DND-41 (cell line): ENCODE measurements around the gene SCLY.

Source experiments
- ATAC-seq: fragments of 200-7000 bp; cut with Tn5 transposase; 3 replicates; pipeline ENCODE4 v1.9.1; 2021; ENCODE audit warnings: low read depth; ENCODE audit not compliant: insufficient read depth
- DNase-seq: peaks from one replicate; pipeline ENCODE4 v3.0.0-alpha.2; 2020
- H2AFZ ChIP-seq: 2 replicates; pipeline ENCODE4 v1.6.0; 2012; ENCODE audit warnings: low read depth, low read length
- H3K27ac ChIP-seq: 2 replicates; pipeline ENCODE4 v1.5.1; 2012; ENCODE audit warnings: low read length, inconsistent platforms
- H3K27me3 ChIP-seq: fragments of 200-600 bp; sonication (generic); 2 replicates; pipeline ENCODE4 v1.6.0; 2012; ENCODE audit warnings: low read length, mild to moderate bottlenecking, inconsistent platforms; ENCODE audit not compliant: insufficient read depth, poor library complexity
- H3K36me3 ChIP-seq: 2 replicates; pipeline ENCODE4 v1.5.1; 2012; ENCODE audit warnings: low read length, inconsistent platforms; ENCODE audit not compliant: insufficient read depth
- H3K4me1 ChIP-seq: 2 replicates; pipeline ENCODE4 v1.5.1; 2012; ENCODE audit warnings: mild to moderate bottlenecking, low read length; ENCODE audit not compliant: insufficient read depth
- H3K4me2 ChIP-seq: 2 replicates; pipeline ENCODE4 v1.6.0; 2012; ENCODE audit warnings: mild to moderate bottlenecking, moderate library complexity, low read length, inconsistent platforms; ENCODE audit not compliant: insufficient read depth
- H3K4me3 ChIP-seq, 2 experiments: fragments of 200-600 bp in 1 of 2; shearing (Covaris generic) in 1 of 2; 2 replicates each; pipeline ENCODE4 v1.5.1; 2012 to 2016; ENCODE audit warnings: inconsistent platforms in 2 of 2, low read length in 2 of 2, mild to moderate bottlenecking in 2 of 2, low read depth in 1 of 2, moderate library complexity in 1 of 2
- H3K79me2 ChIP-seq: 2 replicates; pipeline ENCODE4 v1.6.0; 2012; ENCODE audit warnings: low read length, inconsistent platforms; ENCODE audit not compliant: insufficient read depth
- H3K9ac ChIP-seq: 2 replicates; pipeline ENCODE4 v1.6.0; 2012; ENCODE audit warnings: low read depth, mild to moderate bottlenecking, inconsistent platforms, low read length, moderate library complexity
- H3K9me3 ChIP-seq: 2 replicates; pipeline ENCODE4 v1.5.1; 2012; ENCODE audit warnings: low read length, moderate library complexity, mild to moderate bottlenecking, inconsistent platforms; ENCODE audit not compliant: insufficient read depth, severe bottlenecking
- H4K20me1 ChIP-seq: 2 replicates; pipeline ENCODE4 v1.6.0; 2012; ENCODE audit warnings: low read length; ENCODE audit not compliant: insufficient read depth
- EZH2 ChIP-seq: IDR thresholded peaks from 3 replicates; pipeline ENCODE4 v1.6.1; 2012; ENCODE audit warnings: borderline replicate concordance, low read depth, mild to moderate bottlenecking, moderate library complexity, low read length, inconsistent platforms; ENCODE audit not compliant: severe bottlenecking
- TF ChIP-seq, protein P1 (sequence below): IDR thresholded peaks from 2 replicates; pipeline ENCODE4 v1.5.1; 2012; ENCODE audit warnings: borderline replicate concordance, low read length, moderate library complexity, mild to moderate bottlenecking; ENCODE audit not compliant: poor library complexity, severe bottlenecking; ENCODE audit errors: extremely low read depth

Gene SCLY

DNA sequence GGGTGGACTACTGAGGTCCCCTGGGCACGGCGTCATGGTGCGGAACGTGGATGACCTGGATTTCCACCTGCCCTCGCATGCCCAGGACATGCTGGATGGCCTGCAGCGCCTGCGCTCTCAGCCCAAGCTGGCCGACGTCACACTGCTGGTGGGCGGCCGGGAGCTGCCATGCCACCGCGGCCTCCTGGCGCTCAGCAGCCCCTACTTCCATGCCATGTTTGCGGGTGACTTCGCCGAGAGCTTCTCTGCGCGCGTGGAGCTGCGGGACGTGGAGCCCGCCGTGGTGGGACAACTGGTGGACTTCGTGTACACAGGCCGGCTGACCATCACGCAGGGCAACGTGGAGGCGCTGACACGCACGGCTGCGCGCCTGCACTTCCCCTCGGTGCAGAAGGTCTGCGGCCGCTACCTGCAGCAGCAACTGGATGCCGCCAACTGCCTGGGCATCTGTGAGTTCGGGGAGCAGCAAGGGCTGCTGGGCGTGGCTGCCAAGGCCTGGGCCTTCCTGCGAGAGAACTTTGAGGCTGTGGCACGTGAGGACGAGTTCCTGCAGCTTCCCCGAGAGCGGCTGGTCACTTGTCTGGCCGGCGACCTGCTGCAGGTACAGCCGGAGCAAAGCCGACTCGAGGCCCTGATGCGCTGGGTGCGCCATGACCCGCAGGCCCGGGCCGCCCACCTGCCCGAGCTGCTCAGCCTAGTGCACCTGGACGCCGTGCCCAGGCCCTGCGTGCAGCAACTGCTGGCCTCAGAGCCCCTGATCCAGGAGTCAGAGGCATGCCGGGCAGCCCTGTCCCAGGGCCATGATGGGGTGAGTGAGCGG is 80.1 kb downstream of the SCLY start:
- Histone ChIP-seq H3K79me2 (no peaks in the 10 kb centered on the region), H4K20me1 (no peaks in the 10 kb centered on the region; the same call in 1 of the 2 replicates), H3K36me3 (no peaks in the 10 kb centered on the region), H3K4me2 (no peak overlapping the region), H3K9me3 (no peaks in the 10 kb centered on the region), H2AFZ (no peak overlapping the region), H3K27ac (no peak overlapping the region), H3K4me3 (no peak overlapping the region), H3K4me1 (no peaks in the 10 kb centered on the region), H3K9ac (no peak overlapping the region), H3K27me3 (no peaks in the 10 kb centered on the region)
- ATAC-seq (no peak), DNase-seq (no peak)
- no peak for TF ChIP-seq EZH2
- TF ChIP-seq, protein P1, sequence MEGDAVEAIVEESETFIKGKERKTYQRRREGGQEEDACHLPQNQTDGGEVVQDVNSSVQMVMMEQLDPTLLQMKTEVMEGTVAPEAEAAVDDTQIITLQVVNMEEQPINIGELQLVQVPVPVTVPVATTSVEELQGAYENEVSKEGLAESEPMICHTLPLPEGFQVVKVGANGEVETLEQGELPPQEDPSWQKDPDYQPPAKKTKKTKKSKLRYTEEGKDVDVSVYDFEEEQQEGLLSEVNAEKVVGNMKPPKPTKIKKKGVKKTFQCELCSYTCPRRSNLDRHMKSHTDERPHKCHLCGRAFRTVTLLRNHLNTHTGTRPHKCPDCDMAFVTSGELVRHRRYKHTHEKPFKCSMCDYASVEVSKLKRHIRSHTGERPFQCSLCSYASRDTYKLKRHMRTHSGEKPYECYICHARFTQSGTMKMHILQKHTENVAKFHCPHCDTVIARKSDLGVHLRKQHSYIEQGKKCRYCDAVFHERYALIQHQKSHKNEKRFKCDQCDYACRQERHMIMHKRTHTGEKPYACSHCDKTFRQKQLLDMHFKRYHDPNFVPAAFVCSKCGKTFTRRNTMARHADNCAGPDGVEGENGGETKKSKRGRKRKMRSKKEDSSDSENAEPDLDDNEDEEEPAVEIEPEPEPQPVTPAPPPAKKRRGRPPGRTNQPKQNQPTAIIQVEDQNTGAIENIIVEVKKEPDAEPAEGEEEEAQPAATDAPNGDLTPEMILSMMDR: no peak

DNA sequence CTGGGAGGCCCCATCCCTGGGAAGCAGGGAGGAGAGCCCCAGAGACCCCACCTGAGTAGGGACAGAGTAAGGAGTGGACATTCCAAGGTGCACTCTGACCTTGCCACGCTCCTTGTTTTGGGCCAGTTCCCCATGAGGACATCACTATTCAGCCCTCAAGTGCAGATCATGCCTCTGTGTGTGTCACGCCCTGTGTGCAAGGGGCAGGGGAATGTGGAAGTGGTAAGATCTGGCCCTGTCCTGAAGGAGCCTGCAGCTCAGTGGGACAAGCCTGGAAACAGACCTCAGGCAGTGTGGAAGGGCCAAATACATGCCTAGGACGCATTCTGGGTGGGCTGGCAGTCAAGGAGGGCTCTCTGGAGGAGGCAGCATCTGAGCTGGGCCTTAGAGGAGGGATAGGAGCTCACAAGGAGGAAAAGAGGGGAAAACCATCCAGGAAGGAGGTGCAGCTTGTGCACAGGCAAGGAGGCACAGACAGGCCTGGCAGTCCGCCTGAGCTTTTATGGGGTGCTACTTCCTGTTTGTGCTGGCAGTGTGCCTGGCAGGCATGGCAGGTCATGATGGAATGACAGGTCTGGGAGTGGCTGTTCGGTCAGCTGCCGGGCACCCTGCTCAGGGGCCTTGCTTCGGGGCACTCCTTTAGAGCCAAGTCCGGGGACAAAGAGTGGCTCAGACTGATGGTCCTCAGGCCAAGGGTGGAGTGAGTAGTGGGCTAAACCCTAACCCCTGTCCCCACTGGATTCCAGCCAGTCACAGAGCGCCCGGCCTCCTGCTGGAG is 80.9 kb downstream of the SCLY start:
- H3K4me2 ChIP-seq: no peak overlapping the region
- no peak overlapping the region for H3K9ac ChIP-seq
- no peak overlapping the region for H2AFZ ChIP-seq
- no peaks in the 10 kb centered on the region for H3K79me2 ChIP-seq
- H3K27me3 ChIP-seq: no peaks in the 10 kb centered on the region
- TF ChIP-seq EZH2: no peak
- TF ChIP-seq, protein P1: no peak
- H3K4me1 ChIP-seq: no peaks in the 10 kb centered on the region
- H3K9me3 ChIP-seq: no peaks in the 10 kb centered on the region
- ATAC-seq (no peak; the same call in 2 of the 3 replicates), DNase-seq (no peak)
- no peak overlapping the region for H3K4me3 ChIP-seq
- H4K20me1 ChIP-seq: no peaks in the 10 kb centered on the region; the same call in 1 of the 2 replicates
- no peaks in the 10 kb centered on the region for H3K36me3 ChIP-seq
- H3K27ac ChIP-seq: no peak overlapping the region

DNA sequence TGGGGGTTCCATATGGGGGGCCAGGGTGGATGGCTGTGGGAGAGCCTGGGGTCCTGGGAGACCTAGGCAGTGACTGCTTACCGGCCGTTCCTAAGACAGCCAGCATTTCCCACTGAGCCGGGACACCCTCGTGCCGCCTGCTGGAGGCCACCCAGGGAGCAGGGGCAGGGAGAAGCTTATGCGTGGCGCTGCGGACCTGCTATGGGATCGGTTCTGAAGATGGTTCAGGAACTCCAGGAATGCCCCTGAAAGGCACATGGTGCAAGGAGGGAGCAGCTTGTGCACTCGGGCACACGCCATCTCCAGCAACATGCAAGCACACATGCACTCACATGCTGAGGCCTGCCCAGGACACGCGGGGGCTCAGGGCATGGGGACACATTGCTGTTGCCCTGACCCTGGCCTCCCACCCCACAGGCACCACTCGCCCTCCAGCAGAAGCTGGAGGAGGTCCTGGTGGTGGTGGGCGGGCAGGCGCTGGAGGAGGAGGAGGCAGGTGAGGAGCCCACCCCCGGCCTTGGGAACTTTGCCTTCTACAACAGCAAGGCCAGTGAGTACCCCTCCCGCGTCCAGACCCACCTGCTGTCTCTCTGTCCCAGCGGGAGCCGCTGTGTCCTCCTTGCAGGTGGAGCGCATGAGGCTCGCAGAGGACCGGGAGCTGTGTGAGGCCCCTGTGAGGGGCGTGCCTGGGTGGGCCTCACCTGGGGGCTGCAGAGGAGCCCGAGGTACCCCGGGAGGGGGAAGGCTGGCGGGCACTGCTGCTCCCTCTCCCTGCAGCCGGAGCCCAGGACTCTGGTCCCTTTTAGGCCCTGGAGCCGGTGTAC is 81.8 kb downstream of the SCLY start:
- no peaks in the 10 kb centered on the region for H3K79me2 ChIP-seq
- no peak for DNase-seq
- no peaks in the 10 kb centered on the region for H3K9me3 ChIP-seq
- no peak overlapping the region for H2AFZ ChIP-seq
- no peak overlapping the region for H3K27ac ChIP-seq
- ATAC-seq: no peak
- no peak for TF ChIP-seq EZH2
- TF ChIP-seq, protein P1: no peak
- no peaks in the 10 kb centered on the region; the same call in 1 of the 2 replicates for H4K20me1 ChIP-seq
- no peak overlapping the region for H3K4me3 ChIP-seq
- H3K4me1 ChIP-seq: no peaks in the 10 kb centered on the region
- no peaks in the 10 kb centered on the region for H3K27me3 ChIP-seq
- no peaks in the 10 kb centered on the region for H3K36me3 ChIP-seq
- no peak overlapping the region for H3K4me2 ChIP-seq
- no peak overlapping the region for H3K9ac ChIP-seq
